ENCODE measurements around the gene PPARA.

DNA sequence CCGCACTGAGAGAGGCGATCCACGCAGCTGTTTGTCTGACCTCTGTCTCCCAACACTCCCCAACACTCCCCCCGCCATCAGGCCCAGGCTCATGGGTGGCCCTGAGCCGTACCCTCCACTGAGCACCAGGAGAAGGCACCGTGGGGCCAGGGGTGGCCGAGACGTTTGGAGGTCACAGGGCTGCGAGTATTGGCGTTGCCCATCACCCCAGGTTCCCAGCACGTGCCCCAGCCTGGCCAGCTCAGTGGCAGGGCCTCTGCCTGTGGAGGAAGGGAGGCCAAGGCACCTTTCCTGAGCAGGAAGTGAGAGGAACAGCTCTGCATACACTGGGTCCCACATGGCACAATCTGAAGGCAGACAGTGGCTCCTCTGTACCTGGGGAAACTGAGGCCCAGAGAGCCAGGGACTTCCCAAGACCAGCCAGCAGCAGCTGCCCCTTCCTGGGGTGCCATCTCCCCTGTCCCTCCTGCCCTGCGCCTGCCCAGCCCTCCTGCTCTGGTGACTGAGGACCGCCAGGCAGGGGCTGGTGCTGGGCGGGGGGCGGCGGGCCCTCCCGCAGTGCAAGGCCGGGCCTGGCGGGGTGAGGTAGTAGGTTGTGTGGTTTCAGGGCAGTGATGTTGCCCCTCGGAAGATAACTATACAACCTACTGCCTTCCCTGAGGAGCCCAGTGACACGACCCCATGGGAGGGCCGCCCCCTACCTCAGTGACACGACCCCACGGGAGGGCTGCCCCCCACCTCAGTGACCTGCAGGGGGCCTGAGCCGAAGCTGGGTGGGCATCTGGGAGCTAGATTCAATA lies 37.0 kb upstream of the PPARA start:
- TF ChIP-seq POLR2AphosphoS5 (IDR thresholded peaks at IDR 0.05; ENCODE audit: low read depth) = no peak
- TF ChIP-seq, protein P1, sequence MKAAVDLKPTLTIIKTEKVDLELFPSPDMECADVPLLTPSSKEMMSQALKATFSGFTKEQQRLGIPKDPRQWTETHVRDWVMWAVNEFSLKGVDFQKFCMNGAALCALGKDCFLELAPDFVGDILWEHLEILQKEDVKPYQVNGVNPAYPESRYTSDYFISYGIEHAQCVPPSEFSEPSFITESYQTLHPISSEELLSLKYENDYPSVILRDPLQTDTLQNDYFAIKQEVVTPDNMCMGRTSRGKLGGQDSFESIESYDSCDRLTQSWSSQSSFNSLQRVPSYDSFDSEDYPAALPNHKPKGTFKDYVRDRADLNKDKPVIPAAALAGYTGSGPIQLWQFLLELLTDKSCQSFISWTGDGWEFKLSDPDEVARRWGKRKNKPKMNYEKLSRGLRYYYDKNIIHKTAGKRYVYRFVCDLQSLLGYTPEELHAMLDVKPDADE (IDR thresholded peaks at IDR 0.05) = no peak
- TF ChIP-seq, protein P2, sequence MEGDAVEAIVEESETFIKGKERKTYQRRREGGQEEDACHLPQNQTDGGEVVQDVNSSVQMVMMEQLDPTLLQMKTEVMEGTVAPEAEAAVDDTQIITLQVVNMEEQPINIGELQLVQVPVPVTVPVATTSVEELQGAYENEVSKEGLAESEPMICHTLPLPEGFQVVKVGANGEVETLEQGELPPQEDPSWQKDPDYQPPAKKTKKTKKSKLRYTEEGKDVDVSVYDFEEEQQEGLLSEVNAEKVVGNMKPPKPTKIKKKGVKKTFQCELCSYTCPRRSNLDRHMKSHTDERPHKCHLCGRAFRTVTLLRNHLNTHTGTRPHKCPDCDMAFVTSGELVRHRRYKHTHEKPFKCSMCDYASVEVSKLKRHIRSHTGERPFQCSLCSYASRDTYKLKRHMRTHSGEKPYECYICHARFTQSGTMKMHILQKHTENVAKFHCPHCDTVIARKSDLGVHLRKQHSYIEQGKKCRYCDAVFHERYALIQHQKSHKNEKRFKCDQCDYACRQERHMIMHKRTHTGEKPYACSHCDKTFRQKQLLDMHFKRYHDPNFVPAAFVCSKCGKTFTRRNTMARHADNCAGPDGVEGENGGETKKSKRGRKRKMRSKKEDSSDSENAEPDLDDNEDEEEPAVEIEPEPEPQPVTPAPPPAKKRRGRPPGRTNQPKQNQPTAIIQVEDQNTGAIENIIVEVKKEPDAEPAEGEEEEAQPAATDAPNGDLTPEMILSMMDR (conservative IDR thresholded peaks at IDR 0.05; ENCODE audit: low read depth in 2 of 2) = no peak
- no peak for TF ChIP-seq EZH2 (IDR thresholded peaks at IDR 0.05; ENCODE audit: low read depth, unreplicated experiment)
- TF ChIP-seq, protein P3, sequence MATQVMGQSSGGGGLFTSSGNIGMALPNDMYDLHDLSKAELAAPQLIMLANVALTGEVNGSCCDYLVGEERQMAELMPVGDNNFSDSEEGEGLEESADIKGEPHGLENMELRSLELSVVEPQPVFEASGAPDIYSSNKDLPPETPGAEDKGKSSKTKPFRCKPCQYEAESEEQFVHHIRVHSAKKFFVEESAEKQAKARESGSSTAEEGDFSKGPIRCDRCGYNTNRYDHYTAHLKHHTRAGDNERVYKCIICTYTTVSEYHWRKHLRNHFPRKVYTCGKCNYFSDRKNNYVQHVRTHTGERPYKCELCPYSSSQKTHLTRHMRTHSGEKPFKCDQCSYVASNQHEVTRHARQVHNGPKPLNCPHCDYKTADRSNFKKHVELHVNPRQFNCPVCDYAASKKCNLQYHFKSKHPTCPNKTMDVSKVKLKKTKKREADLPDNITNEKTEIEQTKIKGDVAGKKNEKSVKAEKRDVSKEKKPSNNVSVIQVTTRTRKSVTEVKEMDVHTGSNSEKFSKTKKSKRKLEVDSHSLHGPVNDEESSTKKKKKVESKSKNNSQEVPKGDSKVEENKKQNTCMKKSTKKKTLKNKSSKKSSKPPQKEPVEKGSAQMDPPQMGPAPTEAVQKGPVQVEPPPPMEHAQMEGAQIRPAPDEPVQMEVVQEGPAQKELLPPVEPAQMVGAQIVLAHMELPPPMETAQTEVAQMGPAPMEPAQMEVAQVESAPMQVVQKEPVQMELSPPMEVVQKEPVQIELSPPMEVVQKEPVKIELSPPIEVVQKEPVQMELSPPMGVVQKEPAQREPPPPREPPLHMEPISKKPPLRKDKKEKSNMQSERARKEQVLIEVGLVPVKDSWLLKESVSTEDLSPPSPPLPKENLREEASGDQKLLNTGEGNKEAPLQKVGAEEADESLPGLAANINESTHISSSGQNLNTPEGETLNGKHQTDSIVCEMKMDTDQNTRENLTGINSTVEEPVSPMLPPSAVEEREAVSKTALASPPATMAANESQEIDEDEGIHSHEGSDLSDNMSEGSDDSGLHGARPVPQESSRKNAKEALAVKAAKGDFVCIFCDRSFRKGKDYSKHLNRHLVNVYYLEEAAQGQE (IDR thresholded peaks at IDR 0.05; ENCODE audit: unreplicated experiment) = no peak
- TF ChIP-seq EZH2phosphoT487 (IDR thresholded peaks at IDR 0.05; ENCODE audit: unreplicated experiment) = no peak
- TF ChIP-seq ZNF114 (CRISPR knock-in tag; IDR thresholded peaks at IDR 0.05) = no peak
- no peak for TF ChIP-seq JUNB (IDR thresholded peaks at IDR 0.05; ENCODE audit: unreplicated experiment)
- TF ChIP-seq CREB1 (CRISPR knock-in tag; IDR thresholded peaks at IDR 0.05; ENCODE audit: low read depth) = no peak
- TF ChIP-seq ZNF331 (CRISPR knock-in tag; IDR thresholded peaks at IDR 0.05; ENCODE audit: low read depth) = no peak
- TF ChIP-seq, protein P4, sequence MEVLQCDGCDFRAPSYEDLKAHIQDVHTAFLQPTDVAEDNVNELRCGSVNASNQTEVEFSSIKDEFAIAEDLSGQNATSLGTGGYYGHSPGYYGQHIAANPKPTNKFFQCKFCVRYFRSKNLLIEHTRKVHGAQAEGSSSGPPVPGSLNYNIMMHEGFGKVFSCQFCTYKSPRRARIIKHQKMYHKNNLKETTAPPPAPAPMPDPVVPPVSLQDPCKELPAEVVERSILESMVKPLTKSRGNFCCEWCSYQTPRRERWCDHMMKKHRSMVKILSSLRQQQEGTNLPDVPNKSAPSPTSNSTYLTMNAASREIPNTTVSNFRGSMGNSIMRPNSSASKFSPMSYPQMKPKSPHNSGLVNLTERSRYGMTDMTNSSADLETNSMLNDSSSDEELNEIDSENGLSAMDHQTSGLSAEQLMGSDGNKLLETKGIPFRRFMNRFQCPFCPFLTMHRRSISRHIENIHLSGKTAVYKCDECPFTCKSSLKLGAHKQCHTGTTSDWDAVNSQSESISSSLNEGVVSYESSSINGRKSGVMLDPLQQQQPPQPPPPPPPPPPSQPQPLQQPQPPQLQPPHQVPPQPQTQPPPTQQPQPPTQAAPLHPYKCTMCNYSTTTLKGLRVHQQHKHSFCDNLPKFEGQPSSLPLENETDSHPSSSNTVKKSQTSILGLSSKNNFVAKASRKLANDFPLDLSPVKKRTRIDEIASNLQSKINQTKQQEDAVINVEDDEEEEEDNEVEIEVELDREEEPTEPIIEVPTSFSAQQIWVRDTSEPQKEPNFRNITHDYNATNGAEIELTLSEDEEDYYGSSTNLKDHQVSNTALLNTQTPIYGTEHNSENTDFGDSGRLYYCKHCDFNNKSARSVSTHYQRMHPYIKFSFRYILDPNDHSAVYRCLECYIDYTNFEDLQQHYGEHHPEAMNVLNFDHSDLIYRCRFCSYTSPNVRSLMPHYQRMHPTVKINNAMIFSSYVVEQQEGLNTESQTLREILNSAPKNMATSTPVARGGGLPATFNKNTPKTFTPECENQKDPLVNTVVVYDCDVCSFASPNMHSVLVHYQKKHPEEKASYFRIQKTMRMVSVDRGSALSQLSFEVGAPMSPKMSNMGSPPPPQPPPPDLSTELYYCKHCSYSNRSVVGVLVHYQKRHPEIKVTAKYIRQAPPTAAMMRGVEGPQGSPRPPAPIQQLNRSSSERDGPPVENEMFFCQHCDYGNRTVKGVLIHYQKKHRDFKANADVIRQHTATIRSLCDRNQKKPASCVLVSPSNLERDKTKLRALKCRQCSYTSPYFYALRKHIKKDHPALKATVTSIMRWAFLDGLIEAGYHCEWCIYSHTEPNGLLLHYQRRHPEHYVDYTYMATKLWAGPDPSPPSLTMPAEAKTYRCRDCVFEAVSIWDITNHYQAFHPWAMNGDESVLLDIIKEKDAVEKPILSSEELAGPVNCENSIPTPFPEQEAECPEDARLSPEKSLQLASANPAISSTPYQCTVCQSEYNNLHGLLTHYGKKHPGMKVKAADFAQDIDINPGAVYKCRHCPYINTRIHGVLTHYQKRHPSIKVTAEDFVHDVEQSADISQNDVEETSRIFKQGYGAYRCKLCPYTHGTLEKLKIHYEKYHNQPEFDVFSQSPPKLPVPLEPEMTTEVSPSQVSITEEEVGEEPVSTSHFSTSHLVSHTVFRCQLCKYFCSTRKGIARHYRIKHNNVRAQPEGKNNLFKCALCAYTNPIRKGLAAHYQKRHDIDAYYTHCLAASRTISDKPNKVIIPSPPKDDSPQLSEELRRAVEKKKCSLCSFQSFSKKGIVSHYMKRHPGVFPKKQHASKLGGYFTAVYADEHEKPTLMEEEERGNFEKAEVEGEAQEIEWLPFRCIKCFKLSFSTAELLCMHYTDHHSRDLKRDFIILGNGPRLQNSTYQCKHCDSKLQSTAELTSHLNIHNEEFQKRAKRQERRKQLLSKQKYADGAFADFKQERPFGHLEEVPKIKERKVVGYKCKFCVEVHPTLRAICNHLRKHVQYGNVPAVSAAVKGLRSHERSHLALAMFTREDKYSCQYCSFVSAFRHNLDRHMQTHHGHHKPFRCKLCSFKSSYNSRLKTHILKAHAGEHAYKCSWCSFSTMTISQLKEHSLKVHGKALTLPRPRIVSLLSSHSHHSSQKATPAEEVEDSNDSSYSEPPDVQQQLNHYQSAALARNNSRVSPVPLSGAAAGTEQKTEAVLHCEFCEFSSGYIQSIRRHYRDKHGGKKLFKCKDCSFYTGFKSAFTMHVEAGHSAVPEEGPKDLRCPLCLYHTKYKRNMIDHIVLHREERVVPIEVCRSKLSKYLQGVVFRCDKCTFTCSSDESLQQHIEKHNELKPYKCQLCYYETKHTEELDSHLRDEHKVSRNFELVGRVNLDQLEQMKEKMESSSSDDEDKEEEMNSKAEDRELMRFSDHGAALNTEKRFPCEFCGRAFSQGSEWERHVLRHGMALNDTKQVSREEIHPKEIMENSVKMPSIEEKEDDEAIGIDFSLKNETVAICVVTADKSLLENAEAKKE (CRISPR knock-in tag; IDR thresholded peaks at IDR 0.05) = no peak
- no peak for TF ChIP-seq STAT1 (IDR thresholded peaks at IDR 0.05; ENCODE audit: unreplicated experiment)

All from GM23338 (cell line).